22Rv1 (cell line): ENCODE results near the gene RABEPK.

Source experiments
- CTCF ChIP-seq: fragments of 450-650 bp; IDR thresholded peaks from 2 replicates; pipeline ENCODE4 v1.5.1; 2017; ENCODE audit warnings: mild to moderate bottlenecking
- ZFX ChIP-seq: fragments of 450-650 bp; IDR thresholded peaks from 2 replicates; pipeline ENCODE4 v1.6.1; 2017; ENCODE audit warnings: antibody characterized with exemption, borderline replicate concordance

- no peak for TF ChIP-seq CTCF
- no peak for TF ChIP-seq ZFX
Measured at GRCh38 chr9:125176636-125177035, 23.7 kb upstream of the RABEPK start.
